ENCODE data around the gene ANKRD10.

Gene ANKRD10

GRCh38 chr13:110832531-110832930, 82.3 kb downstream of the ANKRD10 start:
- in situ Hi-C loops (cut with MboI; ENCODE audit: low pct_unique_long_range_greater_than_20kb, low sequenced_read_pairs, unreplicated experiment) = no loop called here
- no peak for DNase-seq (ENCODE audit: low spot score)

GRCh38 chr13:110832205-110832479, 82.7 kb downstream of the ANKRD10 start:
- in situ Hi-C loops (cut with MboI; ENCODE audit: low pct_unique_long_range_greater_than_20kb, low sequenced_read_pairs, unreplicated experiment) = no loop called here
- TF ChIP-seq CTCF (IDR thresholded peaks at IDR 0.05; ENCODE audit: extremely low read depth, insufficient read depth, missing control alignments) = no peak
- no peak for DNase-seq (ENCODE audit: low spot score)

More at GRCh38 chr13:110832531-110832930, 82.3 kb downstream of the ANKRD10 start:
- no peak for TF ChIP-seq CTCF (IDR thresholded peaks at IDR 0.05; ENCODE audit: extremely low read depth, insufficient read depth, missing control alignments)

- in situ Hi-C loops (cut with MboI; ENCODE audit: low pct_unique_long_range_greater_than_20kb, low sequenced_read_pairs, unreplicated experiment) = no loop called here
- TF ChIP-seq CTCF (IDR thresholded peaks at IDR 0.05; ENCODE audit: extremely low read depth, insufficient read depth, missing control alignments) = no peak
- no peak for DNase-seq (ENCODE audit: low spot score)
These were observed 83.2 kb downstream of the ANKRD10 start for GRCh38 chr13:110831437-110832204.

GRCh38 chr13:110830800-110831371, 84.0 kb downstream of the ANKRD10 start:
- no peak for TF ChIP-seq CTCF (IDR thresholded peaks at IDR 0.05; ENCODE audit: extremely low read depth, insufficient read depth, missing control alignments)
- no peak for DNase-seq (ENCODE audit: low spot score)
- in situ Hi-C loops (cut with MboI; ENCODE audit: low pct_unique_long_range_greater_than_20kb, low sequenced_read_pairs, unreplicated experiment) = no loop called here

GRCh38 chr13:110830331-110830730, 84.5 kb downstream of the ANKRD10 start:
- DNase-seq (ENCODE audit: low spot score) = no peak
- in situ Hi-C loops (cut with MboI; ENCODE audit: low pct_unique_long_range_greater_than_20kb, low sequenced_read_pairs, unreplicated experiment) = no loop called here
- TF ChIP-seq CTCF (IDR thresholded peaks at IDR 0.05; ENCODE audit: extremely low read depth, insufficient read depth, missing control alignments) = no peak

- in situ Hi-C loops (cut with MboI; ENCODE audit: low pct_unique_long_range_greater_than_20kb, low sequenced_read_pairs, unreplicated experiment) = no loop called here
- no peak for TF ChIP-seq CTCF (IDR thresholded peaks at IDR 0.05; ENCODE audit: extremely low read depth, insufficient read depth, missing control alignments)
- no peak for DNase-seq (ENCODE audit: low spot score)
These were observed 85.4 kb downstream of the ANKRD10 start for GRCh38 chr13:110829486-110829885.
